HG02610 (cell line): ENCODE data around the gene JCHAIN.
"Not testable (repeated sequence)": the region's sequence is repeated elsewhere in the genome, so short reads cannot be mapped to it uniquely, and the experiment has no call there.

ENCODE experiments used
- ATAC-seq: cut with Tn5 transposase; IDR thresholded peaks from one replicate; pipeline ENCODE4 v1.9.1; 2021; ENCODE audit warnings: mild to moderate bottlenecking, moderate library complexity; ENCODE audit not compliant: unreplicated experiment

Gene JCHAIN

DNA sequence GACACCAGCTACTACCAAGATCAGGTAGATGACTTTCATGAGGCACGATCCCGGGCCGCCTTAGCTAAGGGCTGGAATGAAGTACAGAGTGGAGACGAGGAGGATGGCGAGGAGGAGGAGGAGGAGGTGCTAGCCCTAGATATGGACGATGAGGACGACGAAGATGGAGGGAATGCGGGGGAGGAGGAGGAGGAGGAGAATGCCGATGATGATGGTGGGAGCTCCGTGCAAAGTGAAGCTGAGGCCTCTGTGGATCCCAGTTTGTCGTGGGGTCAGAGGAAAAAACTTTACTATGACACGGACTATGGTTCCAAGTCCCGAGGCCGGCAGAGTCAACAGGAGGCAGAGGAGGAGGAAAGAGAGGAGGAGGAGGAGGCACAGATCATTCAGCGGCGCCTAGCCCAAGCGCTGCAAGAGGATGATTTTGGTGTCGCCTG is 22.5 kb upstream of the JCHAIN start:
- peak; percentile 0 for ATAC-seq

DNA sequence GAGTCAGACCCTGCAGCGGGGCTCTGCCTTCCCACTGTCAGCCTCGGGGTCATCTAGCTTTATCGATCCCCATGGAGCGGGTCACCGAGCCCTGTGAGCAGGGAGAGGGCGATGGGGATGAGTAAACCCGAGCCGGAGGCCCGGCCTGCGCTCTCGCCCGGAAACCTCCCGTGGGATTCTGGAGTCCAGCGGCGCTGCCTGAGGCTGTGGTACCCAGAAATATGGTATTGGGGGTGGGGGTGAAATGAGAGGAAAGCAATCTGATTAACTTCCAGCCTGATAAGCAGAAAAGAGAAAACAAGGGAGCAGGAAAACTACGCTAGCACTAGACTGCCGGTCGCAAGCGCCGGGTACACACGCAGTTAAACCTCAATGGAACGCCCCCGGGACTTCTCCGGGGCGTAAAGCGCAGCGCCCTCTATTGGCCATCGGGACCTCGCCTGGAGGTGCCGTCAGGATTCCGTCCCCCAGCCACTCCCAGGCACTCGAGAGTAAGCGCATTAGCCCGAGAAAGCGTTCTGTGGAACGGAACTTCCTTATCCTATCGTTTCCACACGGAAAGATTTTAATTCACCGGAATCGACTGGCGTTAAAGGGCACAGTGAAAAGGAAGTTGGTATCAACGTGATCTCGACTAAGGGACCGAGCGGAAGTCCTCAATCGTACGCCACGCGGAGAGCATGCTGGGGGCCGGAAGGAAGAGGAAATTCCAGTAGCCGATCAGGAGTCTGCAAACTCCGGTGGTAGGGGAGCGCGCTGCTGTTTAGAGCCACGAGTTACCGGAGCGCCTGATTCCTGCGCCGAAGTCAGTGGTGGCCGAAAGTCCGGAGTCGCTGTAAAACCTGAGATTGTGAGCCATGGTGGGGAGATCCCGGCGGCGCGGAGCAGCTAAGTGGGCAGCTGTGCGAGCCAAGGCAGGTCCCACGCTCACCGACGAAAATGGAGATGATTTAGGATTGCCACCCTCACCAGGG is 21.8 kb upstream of the JCHAIN start, which contains the start of gene UTP3:
TSS of gene UTP3 (plus strand) at position 712 of the 974 bp plus-strand sequence. CDS start at position 858, 146 bp downstream.
- peak; percentile 92 for ATAC-seq

DNA sequence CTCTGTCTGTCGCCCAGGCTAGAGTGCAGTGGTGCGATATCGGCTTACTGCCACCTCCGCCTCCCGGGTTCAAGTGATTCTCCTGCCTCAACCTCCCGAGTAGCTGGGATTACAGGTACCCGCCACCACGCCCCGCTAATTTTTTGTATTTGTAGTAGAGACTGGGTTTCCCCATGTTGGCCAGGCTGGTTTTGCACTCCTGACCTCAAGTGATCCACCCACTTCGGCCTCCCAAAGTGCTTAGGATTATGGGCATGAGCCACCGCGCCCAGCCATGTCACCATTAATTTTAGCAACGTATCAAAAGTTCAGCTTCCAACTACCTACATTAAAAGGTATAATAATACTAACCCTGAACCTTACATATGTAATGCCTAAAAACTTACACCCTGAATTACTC is 21.1 kb upstream of the JCHAIN start:
- ATAC-seq, result no peak

DNA sequence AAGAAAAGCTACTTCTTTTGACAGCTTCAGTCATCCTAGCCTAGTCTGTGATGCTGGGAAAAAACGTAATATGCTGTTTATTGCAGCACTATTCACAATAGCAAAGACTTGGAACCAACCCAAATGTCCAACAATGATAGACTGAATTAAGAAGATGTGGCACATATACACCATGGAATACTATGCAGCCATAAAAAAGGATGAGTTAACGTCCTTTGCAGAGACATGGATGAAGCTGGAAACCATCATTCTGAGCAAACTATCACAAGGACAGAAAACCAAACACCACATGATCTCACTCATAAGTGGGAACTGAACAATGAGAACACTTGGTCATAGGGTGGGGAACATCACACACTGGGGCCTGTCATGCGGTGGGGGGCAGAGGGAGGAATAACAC is 15.8 kb upstream of the JCHAIN start:
- ATAC-seq, result not testable (repeated sequence)

DNA sequence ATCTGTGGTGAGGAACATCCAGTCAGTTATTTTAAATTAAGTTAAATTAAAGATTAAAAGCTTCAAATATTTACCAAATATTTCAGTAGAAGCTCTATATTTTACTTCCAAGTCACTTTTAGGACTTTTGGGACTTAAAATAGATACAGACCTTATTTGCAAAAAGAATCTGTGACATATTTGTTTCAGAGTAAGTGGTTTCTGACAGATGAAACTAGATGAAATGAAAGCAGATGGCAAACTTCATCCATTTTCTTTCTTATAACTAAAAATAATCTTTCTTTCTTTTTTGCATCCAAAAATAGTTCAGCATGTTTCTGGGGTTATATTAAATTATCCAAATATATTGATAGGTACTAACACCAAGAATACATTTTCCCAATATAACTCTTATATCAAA is 15.4 kb upstream of the JCHAIN start:
- no peak for ATAC-seq

DNA sequence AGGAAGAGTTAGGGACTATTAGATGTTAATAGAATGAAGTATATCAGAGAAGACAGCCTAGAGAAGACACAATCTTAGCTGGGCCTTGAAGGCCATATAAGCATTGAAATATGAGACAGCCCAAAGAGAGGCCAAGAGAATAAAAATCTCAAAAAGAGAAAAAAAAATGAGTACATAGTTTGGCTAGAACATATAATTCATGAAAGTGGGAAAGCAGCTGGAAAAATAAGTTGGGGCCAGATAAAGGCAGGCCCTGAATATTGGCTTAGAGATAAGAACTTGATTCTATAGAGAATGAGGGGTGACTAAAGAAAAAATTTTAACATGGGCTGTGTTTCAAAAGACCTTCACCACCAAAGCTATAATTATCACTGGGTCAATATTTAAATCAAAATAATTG is 14.6 kb upstream of the JCHAIN start:
- no peak for ATAC-seq

DNA sequence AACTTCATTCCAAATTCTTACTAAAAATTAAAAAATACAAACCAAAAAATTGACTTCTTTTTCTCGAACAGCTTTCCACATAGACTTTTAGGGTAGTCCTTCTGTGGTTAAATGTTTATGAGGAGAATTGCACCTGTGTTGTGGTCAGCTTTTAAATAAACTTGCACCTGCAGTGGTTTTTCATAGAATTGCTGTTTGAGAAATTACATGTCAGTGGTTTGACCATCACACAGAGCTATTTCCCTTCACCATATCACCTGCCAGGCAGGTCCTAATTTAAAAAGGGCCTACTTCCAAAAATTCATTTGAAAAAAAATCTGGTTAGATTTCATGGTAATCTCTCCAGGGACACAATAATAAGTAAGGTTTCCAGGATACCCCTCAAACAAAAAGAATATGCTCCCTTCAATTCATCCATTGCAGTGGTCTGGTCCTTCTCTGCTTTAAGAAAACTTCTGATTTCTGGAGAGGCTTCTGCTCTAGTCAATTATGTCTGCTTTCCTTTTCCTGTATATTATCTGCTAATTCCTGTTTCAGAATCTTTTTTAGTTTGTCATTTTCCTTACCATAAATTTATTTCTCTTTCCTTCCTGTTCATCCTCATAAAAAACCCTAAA is 12.2 kb upstream of the JCHAIN start:
- ATAC-seq, result peak; percentile 75

DNA sequence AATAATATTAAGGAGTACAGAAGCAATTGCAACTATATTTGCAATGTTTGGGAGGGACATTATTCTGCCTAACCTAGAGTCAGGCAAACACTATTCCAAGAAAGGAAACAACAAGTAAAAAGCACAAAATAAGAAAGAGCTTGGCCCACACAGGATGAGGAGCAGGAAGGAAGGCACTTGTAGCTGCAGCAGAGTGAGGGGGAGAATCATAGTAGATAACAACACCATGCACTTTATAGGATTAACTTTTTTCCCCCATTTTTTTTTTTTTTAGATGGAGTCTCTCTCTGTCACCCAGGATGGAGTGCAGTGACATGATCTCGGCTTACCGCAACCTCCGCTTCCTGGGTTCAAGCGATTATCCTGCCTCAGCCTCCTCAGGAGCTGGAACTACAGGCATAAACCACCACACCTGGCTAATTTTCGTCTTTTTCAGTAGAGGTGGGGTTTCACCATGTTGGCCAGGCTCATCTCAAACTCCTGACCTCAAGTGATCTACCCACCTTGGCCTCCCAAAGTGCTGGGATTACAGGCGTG is 10.3 kb upstream of the JCHAIN start:
- ATAC-seq, result no peak

DNA sequence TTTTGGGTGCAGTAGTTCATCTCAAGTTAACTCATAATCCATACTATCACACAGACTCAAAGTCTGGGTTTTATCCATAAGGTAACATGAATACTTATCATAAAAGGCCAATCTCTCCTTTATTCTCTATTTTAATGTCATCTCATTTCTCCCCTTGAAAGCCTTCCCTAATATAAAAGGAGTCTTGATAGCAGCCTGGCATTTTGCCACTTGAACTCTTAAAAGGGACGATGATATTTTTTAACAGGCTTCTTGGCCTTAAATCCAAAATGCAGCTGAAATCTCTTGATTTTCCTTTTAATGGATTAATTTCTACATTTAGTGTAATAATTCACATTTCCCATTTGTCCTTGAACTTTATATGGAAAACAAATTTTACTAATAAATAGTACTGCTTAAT is 8.4 kb upstream of the JCHAIN start:
- ATAC-seq, result no peak

DNA sequence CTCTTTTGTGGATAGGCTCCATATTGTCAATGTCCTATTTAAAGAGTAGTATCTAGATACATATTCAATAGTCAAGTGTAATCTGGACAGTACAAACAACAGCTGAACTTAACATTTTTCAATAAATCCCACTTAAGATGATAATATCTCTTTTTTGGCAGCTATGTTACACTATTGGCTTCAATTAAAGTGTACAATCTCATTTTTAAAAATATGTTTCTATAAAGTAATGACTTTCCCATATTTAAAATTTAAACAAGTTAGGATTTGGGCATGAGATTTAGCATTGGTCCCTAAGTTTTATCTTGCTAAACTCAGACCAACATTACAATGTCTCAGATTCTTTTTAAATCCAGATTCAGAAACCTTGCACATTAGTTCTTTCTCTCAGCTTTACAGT is 7.9 kb upstream of the JCHAIN start:
- ATAC-seq, result no peak

DNA sequence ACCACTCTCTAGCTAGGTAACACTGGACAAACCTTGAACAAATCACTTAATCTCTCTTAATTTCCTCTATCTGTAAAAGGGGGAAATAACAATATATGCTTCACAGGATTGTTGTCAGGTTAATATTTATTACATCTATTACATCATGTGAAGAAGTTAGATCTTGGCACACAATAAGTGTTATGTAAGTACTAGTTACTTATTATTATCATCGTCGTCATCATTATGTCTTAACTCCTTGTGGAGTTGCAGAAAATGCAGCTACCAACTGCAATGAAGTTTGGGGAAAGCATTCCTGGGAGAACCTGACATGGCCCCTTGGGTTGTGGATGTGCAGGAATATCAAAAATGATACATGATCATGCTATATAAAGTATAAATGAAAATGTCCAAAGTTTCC is 4.8 kb upstream of the JCHAIN start:
- ATAC-seq, result no peak

DNA sequence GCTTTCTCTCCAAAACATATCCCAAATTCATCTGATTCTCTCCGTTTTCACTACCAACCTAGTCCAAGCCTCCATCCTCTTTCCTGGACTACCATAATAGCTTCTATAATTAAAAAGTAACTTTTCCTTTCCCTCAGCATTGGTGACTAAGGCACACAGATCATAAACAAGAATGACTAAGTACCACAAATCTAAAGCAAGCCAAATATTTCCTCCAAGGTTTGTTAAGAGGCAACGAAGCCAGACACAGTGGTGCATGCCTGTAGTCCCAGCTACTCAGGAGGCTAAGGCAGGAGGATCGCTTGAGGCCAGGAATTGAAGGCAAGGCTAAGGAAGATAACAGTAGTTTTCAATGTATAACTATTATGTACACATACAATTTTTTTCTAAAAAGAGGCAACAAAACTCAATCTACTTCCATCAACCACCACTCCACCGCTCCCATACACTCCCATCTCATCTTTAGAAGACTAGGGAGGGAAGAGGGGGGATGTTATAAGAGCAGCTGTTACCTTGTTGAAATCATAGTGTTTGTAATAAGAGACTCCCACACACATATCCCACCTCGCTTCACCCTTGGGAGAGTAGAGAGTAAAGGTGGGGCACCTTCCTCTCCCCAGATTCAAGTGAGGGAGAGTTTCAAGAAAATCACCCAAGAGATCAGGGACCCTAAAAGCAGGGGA is 4.2 kb upstream of the JCHAIN start:
- no peak for ATAC-seq

DNA sequence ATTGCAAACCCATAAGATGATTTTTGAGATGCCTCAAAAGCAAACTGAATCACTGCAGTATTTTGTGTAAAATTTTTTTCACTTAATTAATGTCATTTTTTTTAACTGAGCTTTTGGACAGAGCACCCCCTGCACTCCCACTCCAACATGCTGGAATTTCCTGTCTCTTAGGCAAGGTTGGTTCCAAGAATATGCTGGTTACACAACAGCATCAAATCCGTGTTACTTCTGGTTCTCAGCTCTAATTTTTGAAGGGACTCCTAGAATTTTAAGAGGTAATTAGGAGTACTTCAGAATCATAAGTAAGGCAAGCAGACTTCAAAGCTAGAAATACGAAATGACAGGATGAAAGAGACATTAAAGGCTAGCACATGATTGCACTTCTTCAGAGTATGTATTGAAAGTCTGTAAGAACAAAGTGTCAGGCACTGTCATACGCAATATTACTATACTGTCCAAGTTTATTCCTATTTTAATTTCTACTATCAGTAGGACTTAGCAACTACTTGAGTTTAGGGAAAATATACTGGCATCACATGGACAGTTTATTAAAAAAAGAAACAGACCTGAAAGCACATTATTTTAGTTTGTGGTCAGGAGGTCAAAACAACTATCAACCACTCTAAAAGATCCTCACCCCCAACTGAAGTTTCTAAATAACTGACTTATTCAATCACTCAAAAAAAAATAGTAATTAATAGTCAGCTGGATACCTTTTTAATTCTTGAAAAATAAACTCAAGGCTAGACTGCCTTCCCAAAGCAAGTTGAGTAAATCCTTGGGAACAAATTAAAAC is 1.6 kb upstream of the JCHAIN start:
- peak; percentile 34 for ATAC-seq

DNA sequence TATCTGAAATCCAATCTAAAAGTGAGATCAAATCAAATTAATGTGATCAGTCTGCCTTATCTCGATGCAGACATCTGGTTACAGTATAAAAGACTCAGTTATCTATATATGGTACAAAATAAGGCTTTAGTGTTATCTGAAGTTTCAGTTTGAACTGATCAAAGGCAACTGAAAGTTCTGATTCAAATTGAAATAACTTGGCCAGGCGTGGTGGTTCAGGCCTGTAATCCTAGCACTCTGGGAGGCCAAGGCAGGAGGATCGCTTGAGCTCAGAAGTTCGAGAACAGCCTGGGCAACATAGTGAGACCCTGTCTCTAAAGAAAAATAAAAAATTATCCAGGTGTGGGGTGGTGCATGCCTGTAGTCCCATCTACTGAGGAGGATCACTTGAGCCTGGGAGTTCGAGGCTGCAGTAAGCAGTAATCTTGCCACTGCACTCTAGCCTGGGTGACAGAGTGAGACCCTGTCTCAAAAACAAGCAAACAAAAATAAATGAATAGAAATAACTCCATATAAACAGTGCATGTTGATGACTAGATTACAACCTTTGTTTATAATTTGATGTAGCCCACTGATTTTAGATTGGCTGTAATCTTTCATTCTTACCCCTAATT is 4.9 kb downstream of the JCHAIN start:
- ATAC-seq, result peak; percentile 90

DNA sequence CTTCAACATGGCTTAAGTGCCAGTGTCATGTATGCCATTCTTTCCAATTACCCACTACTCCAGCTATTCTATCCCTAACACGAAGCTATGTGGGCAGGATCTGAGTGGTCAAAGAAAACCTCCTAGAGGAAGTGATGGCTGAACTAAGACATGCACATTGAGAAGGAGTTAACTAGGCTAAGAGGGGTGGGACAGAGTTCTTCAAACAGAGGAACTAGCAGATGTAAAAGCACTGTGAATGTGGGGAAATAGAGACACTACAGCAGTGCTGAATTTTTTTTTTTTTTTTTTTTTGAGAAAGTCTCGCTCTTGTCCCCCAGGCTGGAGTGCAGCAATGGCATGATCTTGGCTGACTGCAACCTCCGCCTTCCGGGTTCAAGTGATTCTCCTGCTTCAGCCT is 6.2 kb downstream of the JCHAIN start:
- ATAC-seq, result no peak

DNA sequence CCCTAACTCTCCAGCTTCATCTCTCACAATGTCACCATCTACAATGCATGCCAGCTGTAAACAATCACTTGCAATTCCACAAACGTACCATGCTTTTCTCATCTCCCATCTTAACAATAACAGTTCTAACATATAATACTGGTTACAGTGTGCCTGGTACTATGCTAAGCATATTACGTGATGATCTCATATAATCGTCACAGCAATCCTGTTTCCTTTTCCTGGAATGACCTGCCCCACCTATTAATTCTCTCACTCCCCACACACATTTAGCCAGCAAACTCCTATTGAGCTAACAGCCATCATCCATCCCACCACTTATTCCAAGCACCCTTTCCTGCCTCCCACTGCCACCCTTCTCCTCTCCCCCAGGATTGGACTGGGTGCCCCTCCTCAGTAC is 7.9 kb downstream of the JCHAIN start:
- no peak for ATAC-seq

DNA sequence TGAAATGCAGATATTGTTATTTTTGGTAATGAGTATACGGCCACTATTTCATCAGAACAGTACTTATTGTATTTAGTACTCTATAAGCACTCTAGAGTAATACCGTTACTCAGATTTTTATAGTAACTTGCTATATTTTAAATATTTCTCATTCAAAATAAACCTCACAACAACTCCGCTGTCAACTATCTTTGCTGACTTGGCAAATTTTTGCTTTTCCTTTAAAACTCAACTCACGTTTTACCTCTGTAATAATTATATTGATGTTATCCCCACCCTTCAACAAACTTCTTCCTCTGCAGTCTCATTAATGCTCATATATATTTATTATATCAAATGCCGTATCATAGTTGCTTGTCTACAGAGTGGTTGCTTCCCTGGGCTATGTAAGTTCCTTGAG is 9.0 kb downstream of the JCHAIN start:
- no peak for ATAC-seq

DNA sequence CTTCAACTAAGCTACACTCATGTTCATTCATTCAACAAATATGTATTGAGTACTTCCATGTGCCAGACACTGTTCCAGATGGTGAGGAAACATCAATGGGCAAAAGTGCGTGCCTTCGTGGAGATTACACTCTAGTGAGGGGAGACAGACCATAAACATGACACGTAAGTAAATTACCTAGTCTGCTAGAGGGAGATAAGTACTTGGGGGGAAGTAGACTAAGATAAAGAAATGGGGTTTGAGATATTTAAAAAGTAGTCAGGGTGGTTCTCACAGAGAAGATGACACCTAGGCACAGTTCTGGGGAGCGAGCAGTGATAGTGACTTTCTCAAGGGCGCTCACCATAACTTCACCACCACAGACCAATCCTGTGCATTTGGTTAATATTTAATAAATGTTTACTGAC is 11.7 kb downstream of the JCHAIN start:
- no peak for ATAC-seq

DNA sequence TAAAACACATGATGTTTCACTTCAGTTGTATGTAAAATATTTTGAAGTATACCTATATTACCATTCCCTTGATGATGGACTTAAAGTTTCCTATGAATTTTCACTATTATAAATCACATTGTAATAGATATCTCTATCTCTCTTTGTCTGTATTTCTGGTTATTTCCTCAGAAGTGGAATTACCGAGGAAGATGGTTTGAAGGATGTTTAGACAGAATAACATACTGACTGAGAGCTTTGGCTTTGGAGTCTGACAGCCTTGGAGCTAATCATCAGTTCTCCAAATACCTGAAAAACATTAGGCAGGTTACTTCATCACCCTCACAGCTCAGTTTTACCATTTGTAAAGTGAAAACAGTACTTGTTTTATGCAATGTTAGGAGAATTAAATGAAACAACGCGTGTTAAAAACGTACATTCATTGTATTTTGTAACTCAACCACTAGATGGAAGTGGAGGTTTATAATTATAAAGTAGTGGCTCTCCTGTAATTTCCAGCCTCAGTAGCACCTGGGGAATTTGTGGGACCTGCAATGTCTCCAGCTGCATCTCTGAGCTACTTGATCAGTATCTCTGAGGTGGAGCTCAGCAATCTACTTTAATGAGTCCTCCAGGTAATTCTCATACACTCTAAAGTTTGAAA is 14.3 kb downstream of the JCHAIN start:
- peak; percentile 47 for ATAC-seq

DNA sequence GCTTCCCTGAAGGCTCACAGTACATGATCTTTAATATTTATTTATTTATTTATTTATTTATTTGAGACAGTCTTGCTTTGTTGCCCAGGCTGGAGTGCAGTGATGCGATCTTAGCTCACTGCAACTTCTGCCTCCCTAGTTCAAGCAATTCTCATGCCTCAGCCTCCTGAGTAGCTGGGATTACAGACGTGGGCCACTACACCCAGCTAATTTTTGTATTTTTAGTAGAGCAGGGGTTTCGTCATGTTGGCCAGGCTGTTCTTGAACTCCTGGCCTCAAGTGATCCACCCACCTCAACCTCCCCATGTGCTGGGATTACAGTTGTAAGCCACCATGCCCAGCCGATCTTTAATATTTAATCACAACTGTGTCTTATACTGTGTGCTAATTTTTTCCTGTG is 15.6 kb downstream of the JCHAIN start:
- not testable (repeated sequence) for ATAC-seq
